HG03460 (cell line): ENCODE measurements around the gene WWOX.

Source experiments
- ATAC-seq: cut with Tn5 transposase; IDR thresholded peaks from one replicate; pipeline ENCODE4 v1.9.1; 2021; ENCODE audit not compliant: unreplicated experiment

The WWOX gene

GRCh38 chr16:78815713-78816112 lies 716.3 kb downstream of the WWOX start:
- no peak for ATAC-seq

DNA sequence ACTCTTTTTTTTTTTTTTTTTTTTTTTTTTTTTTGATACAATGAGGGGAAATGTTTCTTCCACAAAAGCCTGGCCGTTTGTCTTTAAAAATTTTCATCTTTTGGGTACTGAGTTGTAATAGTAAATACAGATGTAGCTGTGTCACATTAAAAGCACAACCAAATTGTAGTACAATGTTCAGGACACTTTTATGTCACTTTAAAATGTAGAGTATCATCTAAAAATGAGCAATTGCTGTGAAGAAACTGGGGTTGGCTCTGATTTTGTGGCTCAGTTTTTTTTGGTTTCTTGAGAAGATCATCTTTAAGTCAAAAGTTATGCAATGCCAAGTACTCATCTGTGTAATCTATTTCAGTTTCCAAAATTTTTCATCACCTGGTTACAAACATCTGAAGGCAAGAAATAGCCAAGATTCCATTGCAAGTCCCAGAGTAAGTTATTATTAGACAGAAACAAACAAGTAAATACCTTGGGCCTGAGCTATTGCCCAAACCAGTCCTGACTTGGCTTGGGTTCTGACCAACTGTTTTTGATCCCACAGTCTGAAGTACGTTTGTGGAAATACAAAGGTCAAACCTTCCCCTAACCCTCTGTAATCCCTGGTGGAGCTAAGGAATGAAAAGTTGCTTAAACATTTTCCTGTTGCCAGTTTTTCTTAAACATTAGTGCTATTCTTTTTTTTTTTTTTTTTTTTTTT lies 717.2 kb downstream of the WWOX start:
- ATAC-seq = no peak

- no peak for ATAC-seq
Observed at GRCh38 chr16:78817200-78817739, 717.8 kb downstream of the WWOX start.

GRCh38 chr16:78821335-78821734 lies 721.9 kb downstream of the WWOX start:
- ATAC-seq = no peak

DNA sequence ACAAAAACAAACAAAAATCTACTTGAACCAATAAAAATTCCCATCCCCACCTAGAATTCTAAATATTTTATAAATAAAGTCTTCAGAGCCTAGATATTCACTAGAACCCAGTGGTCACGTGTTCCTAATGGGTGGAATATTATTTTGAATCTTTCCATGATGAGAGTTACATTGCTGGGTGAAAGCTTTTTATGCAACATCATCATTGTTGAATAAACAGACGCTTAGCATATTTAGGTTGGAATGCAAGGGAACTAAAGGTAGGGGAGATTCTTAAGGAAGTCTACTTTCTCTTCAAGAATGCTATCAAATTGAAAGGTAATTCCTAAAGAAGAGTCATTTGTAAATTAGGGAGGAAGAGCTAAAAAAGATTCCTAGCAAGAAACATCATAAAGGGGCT lies 723.1 kb downstream of the WWOX start:
- no peak for ATAC-seq

DNA sequence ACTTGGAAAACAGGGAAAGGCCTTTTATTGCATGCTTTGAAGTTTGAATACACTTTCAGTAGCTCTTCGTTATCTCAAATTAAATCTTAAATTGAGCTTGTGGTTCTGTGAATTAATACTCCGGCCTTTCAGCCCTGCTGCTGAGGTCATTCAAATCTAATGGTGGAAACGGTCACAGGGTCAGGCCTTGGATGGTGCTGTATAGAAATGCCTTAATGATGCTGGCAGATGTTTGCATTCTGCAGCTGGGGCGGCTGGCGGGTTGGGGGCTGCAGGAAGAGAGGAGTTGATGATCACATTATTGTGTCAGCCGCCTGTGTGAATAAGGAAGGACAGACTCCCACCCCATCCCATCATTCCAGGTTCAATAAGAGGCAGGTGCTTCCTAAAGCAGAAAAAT lies 723.6 kb downstream of the WWOX start:
- ATAC-seq = no peak

DNA sequence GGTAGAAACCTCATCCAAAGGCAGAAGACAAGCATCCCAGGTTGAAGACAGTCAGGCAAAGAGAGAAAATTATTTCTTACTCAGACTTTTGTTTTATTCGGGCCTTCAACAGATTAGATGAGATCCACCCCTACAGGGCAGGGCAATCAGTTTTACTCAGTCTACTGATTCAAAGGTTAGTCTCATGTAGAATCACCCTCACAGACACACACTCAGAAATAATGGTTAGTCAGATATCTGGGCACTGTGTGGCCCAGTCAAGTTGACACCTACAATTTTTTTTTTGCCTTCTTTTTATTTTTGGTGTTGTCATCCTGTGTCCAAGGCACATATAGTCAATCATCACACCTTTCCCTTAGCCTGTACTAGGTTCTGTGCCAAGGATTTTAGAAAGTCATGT lies 729.8 kb downstream of the WWOX start:
- ATAC-seq = no peak

- no peak for ATAC-seq
Observed at GRCh38 chr16:78830599-78830998, 731.1 kb downstream of the WWOX start.

GRCh38 chr16:78832100-78832499 lies 732.6 kb downstream of the WWOX start:
- ATAC-seq = no peak

DNA sequence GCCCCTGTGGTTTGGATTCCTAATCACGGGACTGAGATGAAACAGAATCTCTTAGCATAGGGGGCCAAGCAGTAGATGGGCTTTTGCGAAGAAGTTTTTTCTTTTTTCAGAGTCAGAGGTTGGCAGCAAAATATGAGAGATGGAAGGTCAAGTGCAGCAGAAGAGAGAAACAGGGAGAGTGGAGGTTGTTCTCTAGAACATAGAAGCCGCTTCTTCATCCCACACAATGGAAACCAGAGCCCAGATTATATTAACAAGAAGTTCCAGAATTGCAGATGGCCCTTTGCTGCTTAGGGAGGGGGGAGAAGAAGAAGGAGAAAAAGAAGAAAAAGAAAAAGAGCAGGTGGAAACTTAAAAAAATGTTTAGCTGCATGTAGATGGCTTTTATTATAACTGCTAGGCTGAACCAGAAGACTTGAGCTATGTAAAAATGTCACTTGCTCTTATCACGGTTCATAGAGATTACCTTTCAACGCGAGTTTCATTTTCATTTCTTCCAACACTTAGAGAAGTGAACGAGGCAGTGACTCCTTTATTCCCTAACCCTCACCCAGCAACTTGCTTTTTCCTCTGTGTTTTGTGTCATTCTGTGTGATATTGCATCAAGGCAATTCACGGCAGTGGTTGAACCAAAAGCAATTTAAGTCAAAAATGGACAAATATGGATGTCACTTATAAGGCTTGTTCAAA lies 737.5 kb downstream of the WWOX start:
- no peak for ATAC-seq

DNA sequence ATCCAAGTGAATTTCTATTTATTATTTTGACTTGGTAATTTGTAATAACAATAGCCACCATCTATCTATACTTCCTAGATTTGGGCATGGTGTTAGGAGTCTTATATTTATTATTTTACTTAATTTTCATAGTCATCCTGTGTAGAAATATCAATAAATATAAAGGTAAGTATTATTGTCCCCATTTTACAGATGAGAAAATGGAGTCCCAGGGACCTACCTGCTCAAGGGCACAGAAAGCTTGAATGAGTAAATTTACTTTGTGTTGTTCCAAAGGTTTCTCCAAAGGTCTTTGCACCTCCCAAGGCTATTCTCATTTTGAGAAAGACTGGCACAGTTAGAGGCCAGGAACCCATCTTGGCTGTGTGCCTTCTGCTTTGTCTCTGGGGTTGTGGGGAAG lies 738.3 kb downstream of the WWOX start:
- no peak for ATAC-seq

- no peak for ATAC-seq
Observed at GRCh38 chr16:78838276-78838675, 738.8 kb downstream of the WWOX start.

DNA sequence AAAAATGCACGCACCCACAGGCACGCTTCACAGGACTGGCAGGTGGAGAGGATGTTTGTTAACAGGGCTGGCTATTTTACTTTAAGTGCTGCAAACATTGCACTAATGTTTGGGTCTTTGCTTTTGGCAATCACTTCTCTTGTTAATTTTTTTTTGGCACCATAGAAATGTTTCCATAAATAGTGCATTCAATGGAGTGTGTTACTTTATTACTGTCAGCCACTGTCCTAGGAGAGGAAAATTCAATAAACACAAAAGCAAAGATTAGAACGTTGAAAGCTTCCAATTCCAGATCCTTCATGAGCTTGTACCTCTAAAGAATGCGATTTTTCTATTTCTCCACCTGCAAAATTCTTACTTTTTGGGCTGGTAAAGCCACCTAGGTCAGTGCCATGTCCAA lies 743.5 kb downstream of the WWOX start:
- ATAC-seq = no peak

DNA sequence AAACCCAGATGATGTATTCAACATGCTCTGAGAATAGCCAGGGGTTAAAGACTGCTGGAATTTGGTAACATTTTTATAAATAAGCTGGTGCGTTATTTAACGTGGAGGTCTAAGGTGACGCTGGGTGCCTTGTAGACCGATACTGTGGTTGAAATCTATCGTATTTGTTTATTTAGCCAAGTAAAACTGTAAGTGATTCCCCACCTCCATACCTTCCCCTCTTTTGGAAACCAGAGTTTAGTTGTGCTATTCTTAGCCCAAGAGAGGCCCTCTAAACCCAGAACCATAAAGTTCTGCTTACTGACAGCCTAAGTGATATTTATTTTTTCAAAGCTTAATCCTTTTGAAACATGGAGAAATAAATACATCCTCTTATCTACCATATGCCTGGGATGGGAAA lies 744.5 kb downstream of the WWOX start:
- no peak for ATAC-seq

- ATAC-seq = no peak
Observed at GRCh38 chr16:78844682-78845081, 745.2 kb downstream of the WWOX start.

GRCh38 chr16:78851266-78851665 lies 751.8 kb downstream of the WWOX start:
- ATAC-seq = no peak

DNA sequence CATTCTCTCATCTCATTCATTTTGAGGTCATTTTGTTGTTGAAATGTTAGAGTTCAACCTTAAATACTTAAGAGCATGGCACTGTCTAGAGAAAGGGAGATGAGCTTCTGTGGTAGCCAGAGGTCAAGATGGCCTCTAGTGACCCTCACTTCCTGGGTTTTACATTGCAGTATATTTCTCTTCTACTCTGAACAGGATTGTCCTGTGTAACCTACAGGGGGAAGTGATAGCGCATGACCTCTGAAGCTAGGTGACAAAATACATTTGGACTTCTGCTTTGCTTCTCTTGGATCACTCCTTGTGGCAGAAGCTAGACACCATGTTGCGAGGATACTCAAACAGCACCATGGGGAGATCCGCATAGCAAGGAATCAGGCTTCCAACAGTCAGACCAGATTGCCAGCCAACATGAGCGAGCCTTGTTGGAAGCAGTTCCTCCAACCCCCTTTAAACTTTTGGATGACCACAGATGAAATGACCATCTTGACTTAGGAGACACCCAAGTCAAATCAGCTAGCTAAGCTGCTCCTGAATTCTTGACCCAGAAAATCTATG lies 752.7 kb downstream of the WWOX start:
- no peak for ATAC-seq

DNA sequence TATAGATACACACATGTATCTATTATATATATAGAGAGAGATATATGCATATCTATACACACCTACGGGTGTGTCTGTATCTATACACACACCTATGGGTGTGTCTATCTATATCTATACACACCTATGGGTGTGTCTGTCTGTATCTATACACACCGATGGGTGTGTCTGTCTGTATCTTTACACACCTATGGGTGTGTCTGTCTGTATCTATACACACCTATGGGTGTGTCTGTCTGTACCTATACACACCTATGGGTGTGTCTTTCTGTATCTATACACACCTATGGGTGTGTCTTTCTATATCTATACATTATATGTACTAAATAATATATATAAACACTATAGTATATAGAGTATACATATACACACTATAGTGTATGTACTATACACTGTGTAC lies 762.6 kb downstream of the WWOX start:
- ATAC-seq = no peak

- no peak for ATAC-seq
Observed at GRCh38 chr16:78866521-78866920, 767.1 kb downstream of the WWOX start.

GRCh38 chr16:78869492-78869891 lies 770.0 kb downstream of the WWOX start:
- no peak for ATAC-seq

DNA sequence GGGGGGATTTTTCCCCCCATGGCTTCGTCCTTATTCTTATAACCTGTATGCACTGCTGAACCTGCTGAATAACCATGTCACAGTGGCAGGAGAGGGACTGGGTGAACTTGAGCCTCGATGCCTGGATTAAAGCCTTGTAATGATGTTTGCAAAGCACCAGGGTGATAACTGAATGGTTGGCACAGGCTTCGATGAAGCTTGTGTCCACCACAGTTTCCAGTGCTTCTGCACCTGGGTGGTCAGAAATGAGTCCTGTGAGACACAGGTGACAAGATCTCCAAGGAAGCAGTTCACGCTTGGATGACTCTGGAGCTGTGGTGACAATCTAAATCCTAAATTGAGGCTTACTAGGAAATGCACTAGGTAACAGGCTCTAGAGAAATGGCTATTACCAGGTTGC lies 771.8 kb downstream of the WWOX start:
- no peak for ATAC-seq

DNA sequence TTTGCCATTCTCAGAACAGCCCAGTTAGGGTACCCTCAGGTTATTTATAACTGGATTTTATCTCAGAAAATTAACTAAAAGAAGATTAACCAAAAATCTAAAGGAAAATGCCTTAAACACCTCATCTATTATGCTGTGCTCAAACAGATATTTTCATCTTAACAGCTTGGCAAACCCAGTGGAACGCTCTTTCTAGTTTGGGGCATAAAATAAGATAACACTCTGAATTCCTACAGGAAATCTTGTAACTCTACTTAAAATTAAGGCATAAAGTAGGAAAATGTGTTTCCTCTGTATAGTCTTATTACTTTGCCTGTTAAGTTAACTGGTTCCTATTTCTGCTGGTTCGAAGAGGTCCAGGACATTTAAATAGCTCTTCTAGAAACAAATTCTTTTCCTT lies 777.2 kb downstream of the WWOX start:
- ATAC-seq = no peak
